IPS-NIHi7 (cell line): ENCODE results near the gene TMEM117.

ENCODE experiments used
- DNase-seq: peaks from one replicate; pipeline ENCODE4 v3.0.0; 2012; ENCODE audit warnings: mixed read lengths; ENCODE audit errors: extremely low spot score

Gene TMEM117

GRCh38 chr12:43884683-43885410 is 49.0 kb downstream of the TMEM117 start:
- no peak for DNase-seq

GRCh38 chr12:43887397-43887796 is 51.5 kb downstream of the TMEM117 start:
- DNase-seq, result no peak

- no peak for DNase-seq
Measured at GRCh38 chr12:43891856-43892574, 56.1 kb downstream of the TMEM117 start.

GRCh38 chr12:43893670-43894069 is 57.8 kb downstream of the TMEM117 start:
- DNase-seq, result no peak

DNA sequence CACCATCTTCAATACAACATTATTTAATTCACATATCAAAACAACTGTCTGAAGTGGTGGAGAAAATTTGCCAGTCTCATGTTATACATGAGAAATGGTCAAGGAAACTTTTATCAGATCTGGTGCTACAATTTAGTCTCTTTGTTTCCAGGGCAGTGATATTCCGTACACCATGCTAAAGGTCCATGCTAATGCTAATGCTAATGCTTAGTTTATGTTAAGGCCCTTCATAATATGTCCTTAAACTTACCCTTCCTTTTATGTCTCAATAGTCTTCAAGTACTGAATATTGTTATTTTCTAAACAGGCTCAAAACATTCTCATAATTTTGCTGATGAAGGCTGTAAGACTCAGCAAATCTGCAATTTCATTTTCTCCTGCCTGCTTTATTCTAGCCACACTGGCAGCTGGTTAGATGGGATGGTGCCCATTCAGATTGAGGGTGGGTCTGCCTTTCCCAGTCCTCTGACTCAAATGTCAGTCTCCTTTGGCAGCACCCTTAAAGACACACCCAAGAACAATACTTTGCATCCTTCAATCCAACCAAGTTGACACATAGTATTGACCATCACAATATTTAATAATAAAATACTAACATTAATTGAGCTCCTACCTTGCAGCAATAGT is 59.8 kb downstream of the TMEM117 start:
- no peak for DNase-seq

GRCh38 chr12:43896496-43896895 is 60.6 kb downstream of the TMEM117 start:
- no peak for DNase-seq

DNA sequence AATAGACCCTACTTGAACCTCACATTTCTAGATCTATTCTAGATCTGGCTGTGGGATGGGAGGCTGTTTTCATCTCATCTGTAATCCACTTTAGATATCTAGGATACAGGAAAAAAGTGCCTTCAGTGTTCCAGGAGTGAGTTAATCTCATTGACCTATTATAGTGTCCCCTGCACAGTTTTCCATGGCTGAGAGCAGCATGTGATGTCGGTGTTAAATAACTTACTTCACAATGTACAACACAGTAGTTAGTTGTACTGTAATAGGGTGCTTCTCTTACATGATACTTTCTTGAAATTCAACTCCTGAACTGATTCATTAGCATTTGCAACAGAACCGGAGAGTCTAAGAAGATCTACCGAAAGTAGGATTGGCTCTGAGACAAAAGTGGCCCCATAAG is 62.6 kb downstream of the TMEM117 start:
- DNase-seq, result no peak

DNA sequence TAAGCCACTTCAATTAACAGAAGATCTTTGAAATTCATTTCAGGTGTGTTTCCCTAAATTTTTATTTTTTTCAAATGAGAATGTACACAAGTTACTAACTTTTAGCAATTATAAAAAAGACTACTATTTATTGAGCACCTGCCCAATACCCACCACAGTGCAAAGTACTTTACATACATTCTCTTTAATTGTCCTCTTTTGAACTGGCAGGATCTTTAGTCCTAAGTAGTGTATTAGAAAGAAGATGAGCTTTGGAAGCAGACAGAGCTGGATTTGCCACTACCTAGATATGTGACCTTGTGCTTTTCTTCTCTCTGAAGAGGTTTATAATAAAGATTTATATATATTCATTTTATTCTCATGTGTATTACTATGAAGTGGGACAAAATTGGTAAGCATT is 63.7 kb downstream of the TMEM117 start:
- DNase-seq, result no peak

DNA sequence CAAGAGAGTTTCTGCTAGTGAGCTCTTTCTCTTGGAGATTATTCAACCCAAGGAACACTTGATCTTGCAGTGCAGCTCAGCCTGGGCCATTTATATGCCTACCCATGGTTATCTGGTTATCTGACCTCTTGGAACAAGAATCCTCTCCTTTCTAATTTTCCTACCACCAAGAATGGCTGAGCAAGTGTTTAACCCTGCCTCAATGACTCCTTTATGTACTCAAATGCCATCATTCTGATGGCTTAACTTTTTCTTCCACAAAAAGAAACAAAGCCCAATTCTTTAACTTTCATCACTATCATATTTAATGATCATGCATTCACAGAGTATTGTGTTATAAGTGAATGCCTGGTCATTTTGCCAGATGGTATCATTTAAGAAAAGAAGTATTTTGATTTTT is 67.8 kb downstream of the TMEM117 start:
- no peak for DNase-seq

DNA sequence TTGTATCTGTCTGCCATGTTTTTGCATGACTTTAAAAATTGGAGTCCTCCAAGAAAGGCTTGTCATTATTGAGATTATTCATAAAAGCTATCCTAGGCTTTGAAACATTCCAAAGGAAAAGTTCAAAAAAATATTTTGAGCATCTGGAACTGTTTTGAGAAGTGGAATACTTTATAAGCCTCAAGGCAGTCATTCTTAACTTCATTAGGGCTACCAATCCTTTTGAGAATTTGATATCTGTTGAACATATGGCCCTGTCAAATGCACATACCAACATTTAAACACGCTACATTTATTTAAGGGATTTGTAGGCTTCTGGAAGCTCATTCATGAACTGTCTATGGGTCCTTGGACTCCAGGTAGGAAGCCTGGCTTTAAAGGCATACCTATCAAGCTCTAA is 77.0 kb downstream of the TMEM117 start:
- DNase-seq, result no peak

- DNase-seq, result no peak
Measured at GRCh38 chr12:43914391-43914790, 78.5 kb downstream of the TMEM117 start.

DNA sequence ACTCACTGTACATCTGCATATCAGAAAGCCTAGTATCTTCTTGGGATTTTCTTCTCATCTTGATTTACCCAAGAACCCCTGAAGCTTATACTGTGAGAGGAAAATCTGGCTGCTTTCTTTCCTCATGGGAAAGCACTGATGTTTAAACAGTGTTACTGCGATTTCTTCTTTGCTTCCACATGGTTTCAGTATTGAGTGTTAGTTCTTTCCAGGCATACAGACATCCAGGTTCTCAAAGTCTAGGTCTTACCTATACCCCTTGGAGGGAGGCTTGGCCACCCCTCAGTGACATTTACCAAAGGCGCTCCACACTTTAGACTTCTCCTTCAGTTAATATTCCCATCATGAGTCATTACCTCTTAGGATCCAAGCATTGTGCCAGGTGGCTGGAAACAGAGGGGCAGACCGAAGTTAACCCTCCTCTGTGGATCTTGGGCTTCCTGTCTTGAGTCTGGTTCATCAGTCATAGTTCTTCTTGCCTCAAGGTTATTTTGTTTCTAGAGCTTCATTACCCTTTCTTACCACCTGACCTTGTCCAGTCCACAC is 79.1 kb downstream of the TMEM117 start:
- peak; percentile 52 for DNase-seq

DNA sequence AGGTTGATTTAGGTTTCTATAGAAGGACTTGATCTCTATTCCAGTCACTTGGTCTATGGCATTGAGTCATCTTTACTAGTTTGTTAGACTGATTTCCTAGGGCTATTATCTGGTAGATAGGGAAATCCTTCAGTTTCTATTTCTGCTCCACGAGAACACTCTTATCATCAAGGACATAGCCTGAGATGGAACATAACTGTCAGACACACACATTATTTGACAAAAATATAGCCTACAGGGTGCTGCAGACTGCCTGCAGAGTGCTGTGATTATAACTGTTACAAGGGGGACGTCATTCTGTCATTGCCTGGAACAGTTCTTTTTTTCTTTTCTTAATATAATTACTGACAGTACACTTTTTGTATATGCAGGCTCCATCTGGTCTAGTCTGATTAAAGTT is 82.0 kb downstream of the TMEM117 start:
- no peak for DNase-seq

DNA sequence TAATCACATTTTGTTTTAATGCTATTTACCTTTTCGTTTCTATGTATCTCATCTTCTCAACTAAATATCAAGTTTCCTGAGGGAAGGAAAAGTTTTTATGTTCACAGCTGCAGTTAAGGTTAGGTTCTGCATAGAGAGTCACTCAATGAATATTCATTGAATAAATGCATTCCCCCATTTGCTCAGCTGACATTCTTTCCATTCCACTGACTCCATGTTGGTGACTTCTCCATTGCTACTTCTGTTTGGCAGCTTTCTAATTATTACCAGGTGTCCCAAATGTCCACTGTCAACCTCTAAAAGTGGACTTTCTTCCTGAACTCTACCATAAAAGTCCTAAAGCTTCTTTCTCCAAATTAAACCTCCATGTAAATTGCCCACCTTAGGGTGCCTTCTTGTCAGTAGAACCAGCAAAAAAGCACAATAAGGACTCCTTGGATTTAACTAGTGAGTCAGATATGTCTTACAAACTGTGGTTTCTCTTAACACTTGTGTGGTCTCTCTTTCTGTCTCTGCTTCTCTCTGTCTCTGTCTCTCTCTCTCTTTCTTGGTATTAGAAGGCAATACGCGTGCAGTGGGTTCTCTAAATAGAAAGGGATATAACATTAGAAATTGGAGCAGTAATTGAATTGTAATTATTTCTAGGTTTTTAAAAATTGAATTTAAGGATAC is 85.9 kb downstream of the TMEM117 start:
- no peak for DNase-seq

- DNase-seq, result no peak
Measured at GRCh38 chr12:43930032-43930431, 94.2 kb downstream of the TMEM117 start.

GRCh38 chr12:43931187-43931586 is 95.3 kb downstream of the TMEM117 start:
- no peak for DNase-seq

DNA sequence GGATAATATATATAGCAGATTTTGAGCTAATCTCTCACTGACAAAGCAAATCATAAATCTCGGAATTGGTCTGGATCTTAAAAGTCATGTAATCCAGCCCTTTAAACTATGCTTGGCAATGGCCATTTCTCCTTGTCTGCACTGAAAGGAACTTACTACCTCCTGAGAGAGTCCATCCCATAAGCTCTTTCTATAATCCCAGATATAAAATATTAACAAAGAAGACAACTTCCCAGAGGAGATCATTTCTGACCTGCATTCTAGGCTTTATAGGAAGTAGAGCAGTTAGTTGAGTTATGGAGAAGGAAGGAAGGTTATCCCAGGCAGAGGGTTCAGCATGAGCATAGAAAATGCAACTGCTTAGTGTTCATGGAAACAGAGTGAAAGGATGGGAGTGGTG is 99.7 kb downstream of the TMEM117 start:
- DNase-seq, result no peak

DNA sequence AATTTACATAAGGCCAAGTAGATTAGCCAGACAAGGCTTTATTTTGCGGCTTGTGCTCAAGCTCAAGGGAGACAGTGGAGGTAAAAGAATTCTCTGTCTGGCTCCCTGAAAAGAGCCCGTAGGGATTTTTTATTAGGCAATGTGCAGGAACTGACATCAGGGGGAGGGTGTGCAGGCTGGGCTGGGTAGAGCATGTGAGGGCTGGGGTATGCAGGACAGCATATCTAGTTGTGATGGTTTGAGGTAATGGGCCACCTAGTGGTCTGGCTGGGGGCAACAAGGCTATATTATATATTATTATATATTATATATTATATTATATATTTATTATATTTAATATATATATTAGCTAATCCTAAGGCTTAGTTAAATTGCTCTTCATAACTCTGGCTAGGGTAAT is 102.1 kb downstream of the TMEM117 start:
- DNase-seq, result peak; percentile 40

- DNase-seq, result no peak
Measured at GRCh38 chr12:43942379-43942778, 106.5 kb downstream of the TMEM117 start.

- DNase-seq, result no peak
Measured at GRCh38 chr12:43945983-43946382, 110.1 kb downstream of the TMEM117 start.

GRCh38 chr12:43951286-43951685 is 115.4 kb downstream of the TMEM117 start:
- no peak for DNase-seq

DNA sequence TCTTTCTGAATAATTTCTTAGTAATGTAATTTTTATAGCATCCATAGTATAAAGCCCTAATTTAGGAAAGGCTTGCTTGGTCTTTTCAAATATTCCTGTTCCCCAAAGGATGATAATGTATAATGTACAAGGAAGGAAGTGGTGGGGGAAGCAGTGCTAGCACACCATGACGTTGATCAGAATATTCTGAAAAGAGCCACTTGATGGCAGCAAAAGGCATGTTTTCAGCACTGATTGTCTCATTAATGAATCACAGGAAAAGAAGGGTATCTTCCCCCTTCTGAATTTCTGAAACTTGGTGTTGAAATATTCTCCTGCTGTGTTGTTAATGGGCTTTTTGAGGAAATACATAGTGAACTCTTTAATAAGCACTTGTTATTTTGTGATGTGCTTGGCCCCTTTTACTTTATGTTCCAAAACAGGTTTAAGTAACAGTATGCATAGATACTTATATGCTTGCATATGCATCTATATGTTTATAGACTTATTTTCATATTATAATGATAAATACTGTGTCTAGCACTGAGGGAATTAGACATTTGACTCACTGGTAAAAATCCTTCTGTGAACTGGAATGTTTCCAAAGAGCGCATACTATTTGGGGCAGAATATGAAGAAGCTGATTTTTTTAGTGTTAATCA is 122.0 kb downstream of the TMEM117 start:
- peak; percentile 45 for DNase-seq
